Sigmoid colon (tissue), 4 donors: ENCODE data around the gene ATXN1.
A peak's percentile ranks its signal among the peaks of the same experiment; 100 is the strongest.

Source experiments
- CTCF ChIP-seq, 4 experiments: fragments of 450-650 bp in 3 of 4; fragments of 200-600 bp in 1 of 4; IDR thresholded peaks; one replicate each; pipeline ENCODE4 v1.5.1; 2016 to 2019; ENCODE audit warnings: antibody characterized with exemption in 4 of 4, mild to moderate bottlenecking in 3 of 4, moderate library complexity in 2 of 4
- EP300 ChIP-seq, 4 donors: sonication (generic); formaldehyde crosslinking; IDR thresholded peaks; one replicate each; pipeline ENCODE4 v1.6.1; 2017; ENCODE audit warnings: antibody characterized with exemption in 4 of 4
- POLR2A ChIP-seq, 2 donors: fragments of 450-650 bp; IDR thresholded peaks; one replicate each; pipeline ENCODE4 v1.6.1; 2016; ENCODE audit warnings: antibody characterized with exemption in 2 of 2, mild to moderate bottlenecking in 2 of 2, moderate library complexity in 2 of 2
- POLR2AphosphoS5 ChIP-seq, 4 donors: sonication (generic); formaldehyde crosslinking; IDR thresholded peaks; one replicate each; pipeline ENCODE4 v1.6.1; 2017; ENCODE audit warnings: antibody characterized with exemption in 4 of 4

DNA sequence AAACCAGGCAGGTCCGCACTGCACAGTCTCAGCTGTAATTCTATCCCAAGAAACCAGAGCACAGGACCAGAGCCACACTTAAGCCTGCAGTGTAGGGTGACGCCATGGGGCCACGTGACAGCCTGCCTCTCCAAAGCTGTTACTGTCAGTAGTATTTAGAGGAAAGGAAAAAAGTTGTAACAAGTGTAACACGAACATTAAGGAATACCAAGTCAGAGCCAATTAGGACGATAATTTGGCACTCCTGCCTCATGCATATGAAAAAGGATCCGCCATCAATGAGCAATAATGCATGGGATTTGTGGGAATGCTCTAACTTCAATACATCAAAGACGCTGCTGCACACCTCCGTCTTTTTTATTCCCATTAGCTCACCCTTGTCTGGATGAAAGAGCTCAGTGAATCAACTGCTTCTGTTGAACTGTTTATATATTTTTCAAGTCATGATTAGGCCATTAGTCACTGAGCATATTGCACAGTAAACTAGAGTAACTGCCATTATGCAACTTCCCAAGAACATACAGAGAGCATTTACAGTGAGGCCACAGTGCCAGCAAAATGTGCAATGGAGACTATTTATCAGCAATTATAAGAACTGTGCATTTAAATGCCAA lies 79.9 kb downstream of the ATXN1 start:
- no peak for TF ChIP-seq CTCF (IDR thresholded peaks at IDR 0.05)
- no peak for TF ChIP-seq POLR2A (IDR thresholded peaks at IDR 0.05)
- peak in 2 of 4 donors; percentile 33 to 47 for TF ChIP-seq POLR2AphosphoS5 (IDR thresholded peaks at IDR 0.05)
- no peak for TF ChIP-seq EP300 (IDR thresholded peaks at IDR 0.05)
